Measurements from ENCODE around the gene DCTN2.
"Not testable (repeated sequence)": the region's sequence is repeated elsewhere in the genome, so short reads cannot be mapped to it uniquely, and the experiment has no call there.

Gene DCTN2

GRCh38 chr12:57576613-57577160 is 29.7 kb upstream of the DCTN2 start:
- DNase-seq (ENCODE audit: low spot score): peak; percentile 80

GRCh38 chr12:57575771-57576612 is 29.0 kb upstream of the DCTN2 start:
- no peak for DNase-seq (ENCODE audit: low spot score)

- DNase-seq (ENCODE audit: low spot score): no peak
Measured at GRCh38 chr12:57574795-57575194, 27.8 kb upstream of the DCTN2 start.

GRCh38 chr12:57571926-57572762 is 25.2 kb upstream of the DCTN2 start:
- DNase-seq (ENCODE audit: low spot score): no peak

GRCh38 chr12:57570438-57570837 is 23.4 kb upstream of the DCTN2 start:
- DNase-seq (ENCODE audit: low spot score): not testable (repeated sequence)

- no peak for DNase-seq (ENCODE audit: low spot score)
Measured at GRCh38 chr12:57569858-57570257, 22.9 kb upstream of the DCTN2 start.

- no peak for DNase-seq (ENCODE audit: low spot score)
Measured at GRCh38 chr12:57568838-57569237, 21.8 kb upstream of the DCTN2 start.

- no peak for DNase-seq (ENCODE audit: low spot score)
Measured at GRCh38 chr12:57564178-57564740, 17.3 kb upstream of the DCTN2 start.

- DNase-seq (ENCODE audit: low spot score): no peak
Measured at GRCh38 chr12:57563358-57563757, 16.4 kb upstream of the DCTN2 start.

GRCh38 chr12:57561117-57561516 is 14.1 kb upstream of the DCTN2 start:
- not testable (repeated sequence) for DNase-seq (ENCODE audit: low spot score)

GRCh38 chr12:57560516-57560915 is 13.5 kb upstream of the DCTN2 start:
- no peak for DNase-seq (ENCODE audit: low spot score)

GRCh38 chr12:57558864-57559263 is 11.9 kb upstream of the DCTN2 start:
- no peak for DNase-seq (ENCODE audit: low spot score)

GRCh38 chr12:57554897-57555296 is 7.9 kb upstream of the DCTN2 start:
- no peak for DNase-seq (ENCODE audit: low spot score)

- no peak for DNase-seq (ENCODE audit: low spot score)
Measured at GRCh38 chr12:57554453-57554852, 7.5 kb upstream of the DCTN2 start.

GRCh38 chr12:57553343-57554202 is 6.6 kb upstream of the DCTN2 start:
- no peak for DNase-seq (ENCODE audit: low spot score)

GRCh38 chr12:57552835-57553313 is 5.9 kb upstream of the DCTN2 start:
- DNase-seq (ENCODE audit: low spot score): no peak

- no peak for DNase-seq (ENCODE audit: low spot score)
Measured at GRCh38 chr12:57552306-57552651, 5.3 kb upstream of the DCTN2 start.

- DNase-seq (ENCODE audit: low spot score): no peak
Measured at GRCh38 chr12:57551637-57552305, 4.8 kb upstream of the DCTN2 start.

GRCh38 chr12:57550641-57551549 is 3.9 kb upstream of the DCTN2 start:
- no peak for DNase-seq (ENCODE audit: low spot score)
